Progenitor cell of endocrine pancreas (in vitro differentiated cells): ENCODE results near the gene FBXL2. TPM values are rescaled to one million over a fixed set of nuclear protein-coding genes. Genes with fewer than 3 reads are reported as not detected.
A peak's percentile ranks its signal among the peaks of the same experiment; 100 is the strongest.

Experiments used
- DNase-seq: peaks from one replicate; pipeline ENCODE4 v3.0.0; 2021; ENCODE audit warnings: low spot score; ENCODE audit not compliant: unreplicated experiment
- H3K27ac Mint-ChIP-seq: 2 replicates; pipeline ENCODE4 v1.8.0; 2021; ENCODE audit warnings: mild to moderate bottlenecking, moderate library complexity, mixed read lengths
- H3K27me3 Mint-ChIP-seq: 2 replicates; pipeline ENCODE4 v1.8.0; 2021; ENCODE audit warnings: mixed read lengths
- H3K36me3 Mint-ChIP-seq: 2 replicates; pipeline ENCODE4 v1.8.0; 2022; ENCODE audit warnings: mixed read lengths; ENCODE audit not compliant: insufficient read depth
- H3K4me1 Mint-ChIP-seq: 2 replicates; pipeline ENCODE4 v1.8.0; 2021; ENCODE audit warnings: low read depth, mixed read lengths
- H3K4me3 Mint-ChIP-seq: 2 replicates; pipeline ENCODE4 v1.8.0; 2021; ENCODE audit warnings: low read depth, mild to moderate bottlenecking, moderate library complexity, mixed read lengths
- H3K9me3 Mint-ChIP-seq: 2 replicates; pipeline ENCODE4 v1.8.0; 2021; ENCODE audit warnings: low read depth, mixed read lengths
- total RNA-seq: library from RNA; stranded (reverse); gene quantifications from 2 replicates; pipeline ENCODE4 v1.2.1, GENCODE V29; 2021
- TF ChIP-seq, protein P1 (sequence below): fragments of 200-600 bp; sonication (generic); IDR thresholded peaks from one replicate; pipeline ENCODE4 v1.5.0; 2021; ENCODE audit warnings: antibody characterized with exemption, mild to moderate bottlenecking; ENCODE audit not compliant: unreplicated experiment

Gene FBXL2
- total RNA-seq, 1 donor from 2014 or later = 23.9 TPM

- no peaks in the 10 kb centered on the region for H3K27me3 Mint-ChIP-seq
- no peaks in the 10 kb centered on the region for H3K36me3 Mint-ChIP-seq
- peaks cover 39% of the 10 kb centered on the region for H3K4me1 Mint-ChIP-seq
- H3K4me3 Mint-ChIP-seq = no peak overlapping the region
- DNase-seq = no peak
- TF ChIP-seq, protein P1, sequence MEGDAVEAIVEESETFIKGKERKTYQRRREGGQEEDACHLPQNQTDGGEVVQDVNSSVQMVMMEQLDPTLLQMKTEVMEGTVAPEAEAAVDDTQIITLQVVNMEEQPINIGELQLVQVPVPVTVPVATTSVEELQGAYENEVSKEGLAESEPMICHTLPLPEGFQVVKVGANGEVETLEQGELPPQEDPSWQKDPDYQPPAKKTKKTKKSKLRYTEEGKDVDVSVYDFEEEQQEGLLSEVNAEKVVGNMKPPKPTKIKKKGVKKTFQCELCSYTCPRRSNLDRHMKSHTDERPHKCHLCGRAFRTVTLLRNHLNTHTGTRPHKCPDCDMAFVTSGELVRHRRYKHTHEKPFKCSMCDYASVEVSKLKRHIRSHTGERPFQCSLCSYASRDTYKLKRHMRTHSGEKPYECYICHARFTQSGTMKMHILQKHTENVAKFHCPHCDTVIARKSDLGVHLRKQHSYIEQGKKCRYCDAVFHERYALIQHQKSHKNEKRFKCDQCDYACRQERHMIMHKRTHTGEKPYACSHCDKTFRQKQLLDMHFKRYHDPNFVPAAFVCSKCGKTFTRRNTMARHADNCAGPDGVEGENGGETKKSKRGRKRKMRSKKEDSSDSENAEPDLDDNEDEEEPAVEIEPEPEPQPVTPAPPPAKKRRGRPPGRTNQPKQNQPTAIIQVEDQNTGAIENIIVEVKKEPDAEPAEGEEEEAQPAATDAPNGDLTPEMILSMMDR = no peak
- no peaks in the 10 kb centered on the region for H3K9me3 Mint-ChIP-seq
- peak overlapping the region; percentile 8 for H3K27ac Mint-ChIP-seq
Measured at GRCh38 chr3:33358172-33358781, 81.0 kb downstream of the FBXL2 start.

DNA sequence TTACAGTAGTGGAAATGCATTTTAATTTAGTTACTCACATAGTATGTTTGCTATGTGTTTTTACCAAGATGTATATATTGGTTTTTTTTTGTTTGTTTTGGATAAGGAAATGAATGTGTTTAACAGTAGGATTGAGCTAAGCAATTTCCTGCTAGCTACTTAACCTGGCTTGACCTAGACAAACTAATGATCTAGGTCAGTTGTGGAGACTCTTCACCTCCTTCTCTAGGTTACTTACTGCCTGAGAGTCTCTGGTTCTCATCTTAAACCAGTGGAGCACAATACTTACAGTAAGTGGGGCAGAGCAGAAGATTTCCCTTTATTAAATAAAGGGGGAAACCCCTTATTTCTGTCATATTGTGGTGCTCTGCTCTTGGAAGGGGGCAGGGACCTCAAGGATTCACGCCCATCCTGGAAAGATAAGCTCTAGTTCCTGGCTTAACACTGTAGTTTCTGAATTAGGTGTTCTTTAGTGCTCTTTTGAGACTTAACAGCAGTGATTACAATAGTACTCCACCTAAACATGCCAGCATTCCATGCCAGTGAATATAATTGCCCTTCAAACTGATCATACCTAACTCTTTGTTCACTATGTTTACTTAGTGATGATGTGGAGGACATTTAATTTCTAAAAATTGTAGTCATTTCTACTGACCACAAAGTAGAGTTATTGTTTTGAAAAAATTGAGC lies 83.0 kb downstream of the FBXL2 start:
- no peak overlapping the region for H3K27ac Mint-ChIP-seq
- H3K4me3 Mint-ChIP-seq = no peak overlapping the region
- TF ChIP-seq, protein P1 = no peak
- H3K4me1 Mint-ChIP-seq = peaks cover 36% of the 10 kb centered on the region
- H3K36me3 Mint-ChIP-seq = no peaks in the 10 kb centered on the region
- H3K9me3 Mint-ChIP-seq = no peaks in the 10 kb centered on the region
- DNase-seq = no peak
- no peaks in the 10 kb centered on the region for H3K27me3 Mint-ChIP-seq

GRCh38 chr3:33363113-33363800 lies 86.0 kb downstream of the FBXL2 start:
- no peaks in the 10 kb centered on the region for H3K9me3 Mint-ChIP-seq
- peaks cover 18% of the 10 kb centered on the region for H3K4me1 Mint-ChIP-seq
- H3K4me3 Mint-ChIP-seq = no peak overlapping the region
- H3K27ac Mint-ChIP-seq = no peak overlapping the region
- H3K36me3 Mint-ChIP-seq = peaks cover 4% of the 10 kb centered on the region
- DNase-seq = no peak
- H3K27me3 Mint-ChIP-seq = no peaks in the 10 kb centered on the region
- TF ChIP-seq, protein P1 = no peak

GRCh38 chr3:33364060-33364459 lies 86.8 kb downstream of the FBXL2 start:
- Mint-ChIP-seq H3K27me3 (no peaks in the 10 kb centered on the region), H3K9me3 (no peaks in the 10 kb centered on the region), H3K4me3 (no peak overlapping the region), H3K4me1 (peaks cover 14% of the 10 kb centered on the region), H3K27ac (no peak overlapping the region), H3K36me3 (peaks cover 4% of the 10 kb centered on the region)
- DNase-seq = no peak
- TF ChIP-seq, protein P1 = no peak

DNA sequence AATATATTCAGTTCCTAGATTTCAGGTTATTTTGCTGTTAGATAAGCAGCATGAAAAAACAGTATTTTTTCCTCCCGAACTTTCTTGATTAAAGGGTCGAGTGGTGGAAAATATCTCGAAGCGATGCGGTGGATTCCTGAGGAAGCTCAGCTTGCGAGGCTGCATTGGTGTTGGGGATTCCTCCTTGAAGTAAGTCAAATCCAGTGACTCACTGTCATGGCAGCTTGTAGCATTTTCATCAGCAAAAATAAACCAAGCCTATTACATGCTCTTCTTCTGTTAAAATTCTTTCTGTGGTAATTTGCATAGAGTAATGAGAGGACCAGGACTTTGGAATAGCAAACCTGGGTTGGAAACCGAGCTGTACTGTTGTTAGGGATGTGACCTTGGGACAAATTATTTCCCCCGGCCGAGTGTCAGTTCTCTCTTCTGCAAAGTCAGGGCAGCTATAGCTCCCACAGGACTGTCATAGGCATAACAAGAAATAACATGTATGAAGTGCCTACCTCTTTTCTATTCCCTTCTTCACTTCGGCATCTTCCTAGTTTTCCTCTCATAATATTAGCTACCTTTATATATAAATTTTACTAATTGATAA lies 87.4 kb downstream of the FBXL2 start:
- H3K9me3 Mint-ChIP-seq = no peaks in the 10 kb centered on the region
- no peak overlapping the region for H3K4me3 Mint-ChIP-seq
- H3K36me3 Mint-ChIP-seq = peaks cover 4% of the 10 kb centered on the region
- H3K27me3 Mint-ChIP-seq = no peaks in the 10 kb centered on the region
- TF ChIP-seq, protein P1 = no peak
- DNase-seq = no peak
- H3K4me1 Mint-ChIP-seq = peaks cover 9% of the 10 kb centered on the region
- H3K27ac Mint-ChIP-seq = no peak overlapping the region
